ENCODE results near the gene KCNT2. TPM values are rescaled to one million over a fixed set of nuclear protein-coding genes. Genes with fewer than 3 reads are reported as not detected.
"Not testable (repeated sequence)": the region's sequence is repeated elsewhere in the genome, so short reads cannot be mapped to it uniquely, and the experiment has no call there.

Gene KCNT2
- polyA plus RNA-seq, 2 of the 4 experiments (the other 2 are of a cell fraction): 0.14 to 1.7 TPM

DNA sequence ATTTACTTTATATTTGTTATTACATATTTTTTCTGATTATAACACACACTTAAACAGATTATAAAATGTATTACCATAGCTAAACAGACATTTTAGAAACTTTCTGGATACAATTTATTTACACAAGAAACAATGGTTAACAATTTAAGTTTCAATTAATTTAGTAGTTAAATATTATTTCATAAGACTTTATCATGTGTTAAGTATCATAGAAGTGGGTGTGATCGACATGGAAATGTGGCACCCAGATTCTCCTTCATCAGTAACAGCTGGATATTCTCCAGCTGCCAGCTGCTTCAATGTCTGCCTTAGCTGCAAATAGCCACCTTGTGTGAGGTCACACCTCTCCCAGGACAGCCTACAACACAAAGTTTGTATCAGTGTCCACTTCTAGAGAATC lies 97.8 kb downstream of the KCNT2 start (continued):
- TF ChIP-seq ZC3H11A (IDR thresholded peaks at IDR 0.05) (no peak), NFE2L2 (conservative IDR thresholded peaks at IDR 0.05; ENCODE audit: low read length) (no peak), RCOR1 (IDR thresholded peaks at IDR 0.05; ENCODE audit: low read depth, low read length) (no peak), JUN (IDR thresholded peaks at IDR 0.05) (no peak), USF2 (IDR thresholded peaks at IDR 0.05) (no peak)
- TF ChIP-seq, protein P1, sequence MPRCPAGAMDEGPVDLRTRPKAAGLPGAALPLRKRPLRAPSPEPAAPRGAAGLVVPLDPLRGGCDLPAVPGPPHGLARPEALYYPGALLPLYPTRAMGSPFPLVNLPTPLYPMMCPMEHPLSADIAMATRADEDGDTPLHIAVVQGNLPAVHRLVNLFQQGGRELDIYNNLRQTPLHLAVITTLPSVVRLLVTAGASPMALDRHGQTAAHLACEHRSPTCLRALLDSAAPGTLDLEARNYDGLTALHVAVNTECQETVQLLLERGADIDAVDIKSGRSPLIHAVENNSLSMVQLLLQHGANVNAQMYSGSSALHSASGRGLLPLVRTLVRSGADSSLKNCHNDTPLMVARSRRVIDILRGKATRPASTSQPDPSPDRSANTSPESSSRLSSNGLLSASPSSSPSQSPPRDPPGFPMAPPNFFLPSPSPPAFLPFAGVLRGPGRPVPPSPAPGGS (IDR thresholded peaks at IDR 0.05): no peak

DNA sequence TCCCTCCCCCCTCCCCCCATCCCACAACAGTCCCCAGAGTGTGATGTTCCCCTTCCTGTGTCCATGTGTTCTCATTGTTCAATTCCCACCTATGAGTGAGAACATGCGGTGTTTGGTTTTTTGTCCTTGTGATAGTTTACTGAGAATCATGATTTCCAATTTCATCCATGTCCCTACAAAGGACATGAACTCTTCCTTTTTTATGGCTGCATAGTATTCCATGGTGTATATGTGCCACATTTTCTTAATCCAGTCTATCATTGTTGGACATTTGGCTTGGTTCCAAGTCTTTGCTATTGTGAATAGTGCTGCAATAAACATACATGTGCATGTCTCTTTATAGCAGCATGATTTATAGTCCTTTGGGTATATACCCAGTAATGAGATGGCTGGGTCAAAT lies 104.0 kb downstream of the KCNT2 start:
- H3K9me3 ChIP-seq; CTCF ChIA-PET; H3K4me1 ChIP-seq; H3K4me2 ChIP-seq; ATAC-seq; H3K4me3 ChIP-seq; POLR2A ChIA-PET; H3K27ac ChIP-seq; FAIRE-seq; DNase-seq (ENCODE audit: low read depth in 1 of 2, low spot score in 1 of 2): not testable (repeated sequence)
- WGBS (ENCODE audit: missing lambda C conversion rate): 92% methylated on average over 1 of the region's 1 CpG

GRCh38 chr1:196502437-196502836 lies 105.8 kb downstream of the KCNT2 start:
- H3K4me2 ChIP-seq: no peak overlapping the region
- no peaks in the 10 kb centered on the region for H3K9me3 ChIP-seq
- ATAC-seq (no peak), FAIRE-seq (no peak), DNase-seq (ENCODE audit: low read depth in 1 of 2, low spot score in 1 of 2) (no peak)
- TF ChIP-seq MYC (IDR thresholded peaks at IDR 0.05; ENCODE audit: borderline replicate concordance, low read length): no peak
- TF ChIP-seq HOXA7 (CRISPR knock-in tag; IDR thresholded peaks at IDR 0.05): no peak
- no peak for TF ChIP-seq ZSCAN20 (CRISPR knock-in tag; IDR thresholded peaks at IDR 0.05)
- TF ChIP-seq MAZ (IDR thresholded peaks at IDR 0.05; ENCODE audit: borderline replicate concordance, low read depth, low read length): no peak
- no peak for TF ChIP-seq RARB (CRISPR knock-in tag; IDR thresholded peaks at IDR 0.05)
- TF ChIP-seq CHD2 (IDR thresholded peaks at IDR 0.05; ENCODE audit: low read length, partially characterized antibody): no peak
- TF ChIP-seq, protein P2, sequence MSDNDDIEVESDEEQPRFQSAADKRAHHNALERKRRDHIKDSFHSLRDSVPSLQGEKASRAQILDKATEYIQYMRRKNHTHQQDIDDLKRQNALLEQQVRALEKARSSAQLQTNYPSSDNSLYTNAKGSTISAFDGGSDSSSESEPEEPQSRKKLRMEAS (IDR thresholded peaks at IDR 0.05): no peak
- TF ChIP-seq SMC3 (IDR thresholded peaks at IDR 0.05): no peak
- TF ChIP-seq BHLHE40 (IDR thresholded peaks at IDR 0.05; ENCODE audit: low read depth, low read length): no peak
- no peak for TF ChIP-seq EP300 (IDR thresholded peaks at IDR 0.05)
- TF ChIP-seq, protein P3, sequence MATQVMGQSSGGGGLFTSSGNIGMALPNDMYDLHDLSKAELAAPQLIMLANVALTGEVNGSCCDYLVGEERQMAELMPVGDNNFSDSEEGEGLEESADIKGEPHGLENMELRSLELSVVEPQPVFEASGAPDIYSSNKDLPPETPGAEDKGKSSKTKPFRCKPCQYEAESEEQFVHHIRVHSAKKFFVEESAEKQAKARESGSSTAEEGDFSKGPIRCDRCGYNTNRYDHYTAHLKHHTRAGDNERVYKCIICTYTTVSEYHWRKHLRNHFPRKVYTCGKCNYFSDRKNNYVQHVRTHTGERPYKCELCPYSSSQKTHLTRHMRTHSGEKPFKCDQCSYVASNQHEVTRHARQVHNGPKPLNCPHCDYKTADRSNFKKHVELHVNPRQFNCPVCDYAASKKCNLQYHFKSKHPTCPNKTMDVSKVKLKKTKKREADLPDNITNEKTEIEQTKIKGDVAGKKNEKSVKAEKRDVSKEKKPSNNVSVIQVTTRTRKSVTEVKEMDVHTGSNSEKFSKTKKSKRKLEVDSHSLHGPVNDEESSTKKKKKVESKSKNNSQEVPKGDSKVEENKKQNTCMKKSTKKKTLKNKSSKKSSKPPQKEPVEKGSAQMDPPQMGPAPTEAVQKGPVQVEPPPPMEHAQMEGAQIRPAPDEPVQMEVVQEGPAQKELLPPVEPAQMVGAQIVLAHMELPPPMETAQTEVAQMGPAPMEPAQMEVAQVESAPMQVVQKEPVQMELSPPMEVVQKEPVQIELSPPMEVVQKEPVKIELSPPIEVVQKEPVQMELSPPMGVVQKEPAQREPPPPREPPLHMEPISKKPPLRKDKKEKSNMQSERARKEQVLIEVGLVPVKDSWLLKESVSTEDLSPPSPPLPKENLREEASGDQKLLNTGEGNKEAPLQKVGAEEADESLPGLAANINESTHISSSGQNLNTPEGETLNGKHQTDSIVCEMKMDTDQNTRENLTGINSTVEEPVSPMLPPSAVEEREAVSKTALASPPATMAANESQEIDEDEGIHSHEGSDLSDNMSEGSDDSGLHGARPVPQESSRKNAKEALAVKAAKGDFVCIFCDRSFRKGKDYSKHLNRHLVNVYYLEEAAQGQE (IDR thresholded peaks at IDR 0.05): no peak
- ChIA-PET POLR2A (no interaction called here), CTCF (no interaction called here)
- WGBS (ENCODE audit: missing lambda C conversion rate): 78% methylated on average over 2 of the region's 2 CpGs
- no peak overlapping the region for H3K4me3 ChIP-seq
- H3K4me1 ChIP-seq: no peaks in the 10 kb centered on the region
- H3K27ac ChIP-seq: no peak overlapping the region

All from A549 (cell line).